ENCODE data around the gene USP54. TPM values are rescaled to one million over a fixed set of nuclear protein-coding genes. Genes with fewer than 3 reads are reported as not detected.

Gene USP54
- total RNA-seq, 1 experiment from 2014 or later: 45.8 TPM

DNA sequence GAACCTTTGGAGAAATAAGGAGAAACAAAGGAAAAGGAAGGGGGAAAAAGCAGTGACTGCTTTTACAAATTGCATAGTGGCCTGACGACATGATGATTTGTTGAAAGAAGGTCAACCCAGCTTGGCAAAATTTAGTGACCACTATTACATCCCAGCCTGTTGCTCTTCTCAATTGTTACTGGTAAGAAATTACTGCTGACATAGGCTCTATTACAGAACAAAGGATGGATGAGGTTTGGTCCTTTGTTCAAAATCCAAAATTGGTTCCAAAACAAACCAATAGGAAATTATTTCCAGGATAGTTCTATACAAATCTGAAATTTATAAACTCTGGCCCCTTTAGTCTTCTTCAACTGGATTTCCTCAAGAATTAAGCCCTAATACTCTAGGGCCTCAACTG lies 39.6 kb downstream of the USP54 start:
- no peak overlapping the region for H3K4me3 ChIP-seq (ENCODE audit: low read depth, low read length)
- H3K4me1 ChIP-seq: no peaks in the 10 kb centered on the region; the same call in none of the 2 replicates
- peaks cover 8% of the 10 kb centered on the region for H3K4me1 Mint-ChIP-seq (ENCODE audit: low read depth, unreplicated experiment)
- H3K27me3 ChIP-seq (replicated peaks; ENCODE audit: control insufficient read depth, insufficient read depth, low read length): no peaks in the 10 kb centered on the region
- no peaks in the 10 kb centered on the region for H3K27me3 Mint-ChIP-seq (ENCODE audit: insufficient read depth, unreplicated experiment)
- H3K36me3 ChIP-seq (ENCODE audit: control insufficient read depth, insufficient read depth, low read length): no peaks in the 10 kb centered on the region
- TF ChIP-seq, protein P1, sequence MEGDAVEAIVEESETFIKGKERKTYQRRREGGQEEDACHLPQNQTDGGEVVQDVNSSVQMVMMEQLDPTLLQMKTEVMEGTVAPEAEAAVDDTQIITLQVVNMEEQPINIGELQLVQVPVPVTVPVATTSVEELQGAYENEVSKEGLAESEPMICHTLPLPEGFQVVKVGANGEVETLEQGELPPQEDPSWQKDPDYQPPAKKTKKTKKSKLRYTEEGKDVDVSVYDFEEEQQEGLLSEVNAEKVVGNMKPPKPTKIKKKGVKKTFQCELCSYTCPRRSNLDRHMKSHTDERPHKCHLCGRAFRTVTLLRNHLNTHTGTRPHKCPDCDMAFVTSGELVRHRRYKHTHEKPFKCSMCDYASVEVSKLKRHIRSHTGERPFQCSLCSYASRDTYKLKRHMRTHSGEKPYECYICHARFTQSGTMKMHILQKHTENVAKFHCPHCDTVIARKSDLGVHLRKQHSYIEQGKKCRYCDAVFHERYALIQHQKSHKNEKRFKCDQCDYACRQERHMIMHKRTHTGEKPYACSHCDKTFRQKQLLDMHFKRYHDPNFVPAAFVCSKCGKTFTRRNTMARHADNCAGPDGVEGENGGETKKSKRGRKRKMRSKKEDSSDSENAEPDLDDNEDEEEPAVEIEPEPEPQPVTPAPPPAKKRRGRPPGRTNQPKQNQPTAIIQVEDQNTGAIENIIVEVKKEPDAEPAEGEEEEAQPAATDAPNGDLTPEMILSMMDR (IDR thresholded peaks at IDR 0.05; ENCODE audit: insufficient read depth in 1 of 2, low read depth in 1 of 2, low read length in 1 of 2, severe bottlenecking in 1 of 2, unreplicated experiment in 1 of 2): no peak
- no peaks in the 10 kb centered on the region for H3K9me3 Mint-ChIP-seq (ENCODE audit: unreplicated experiment)
- CTCF ChIA-PET: no interaction called here
- H3K4me3 Mint-ChIP-seq (ENCODE audit: unreplicated experiment): no peak overlapping the region
- no peak for DNase-seq
- BruUV-seq (replicated peaks): no TSS peak
- no peak overlapping the region for H3K27ac Mint-ChIP-seq (ENCODE audit: unreplicated experiment)
- no peaks in the 10 kb centered on the region for H3K9me3 ChIP-seq
- POLR2A ChIA-PET: interaction anchor here (0.6 kb wide), 1 partner anchor 986 kb away, joined by 3 read pairs; no protein-coding TSS in a partner anchor
- intact Hi-C loops (cut with micrococcal nuclease; ENCODE audit: unreplicated experiment): no loop called here
- H3K36me3 Mint-ChIP-seq (ENCODE audit: insufficient read depth, unreplicated experiment): no peaks in the 10 kb centered on the region

DNA sequence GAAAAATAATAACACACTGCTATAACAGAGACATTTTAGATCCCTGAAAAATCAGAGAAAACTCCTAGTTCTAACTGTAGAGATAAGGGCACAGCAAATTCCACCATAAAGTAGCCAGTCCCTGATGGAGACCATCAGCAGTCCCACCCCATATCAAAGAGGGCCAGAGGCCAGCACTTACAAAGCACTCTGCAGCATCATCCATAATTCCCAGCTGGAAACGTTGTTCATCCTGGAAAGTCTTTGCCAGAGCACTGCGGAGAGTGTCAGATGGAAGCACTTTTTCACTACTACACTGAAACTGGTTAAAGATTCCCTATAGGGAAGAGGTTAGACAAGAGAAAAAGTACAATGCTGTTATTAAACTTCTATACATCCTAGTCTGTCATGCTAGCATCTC lies 45.8 kb downstream of the USP54 start:
- Mint-ChIP-seq H3K27me3 (ENCODE audit: insufficient read depth, unreplicated experiment) (no peaks in the 10 kb centered on the region), H3K36me3 (ENCODE audit: insufficient read depth, unreplicated experiment) (peaks cover 7% of the 10 kb centered on the region), H3K9me3 (ENCODE audit: unreplicated experiment) (no peaks in the 10 kb centered on the region), H3K4me1 (ENCODE audit: low read depth, unreplicated experiment) (no peaks in the 10 kb centered on the region), H3K27ac (ENCODE audit: unreplicated experiment) (no peak overlapping the region), H3K4me3 (ENCODE audit: unreplicated experiment) (no peak overlapping the region)
- Histone ChIP-seq H3K9me3 (no peaks in the 10 kb centered on the region), H3K36me3 (ENCODE audit: control insufficient read depth, insufficient read depth, low read length) (no peaks in the 10 kb centered on the region; the same call in 1 of the 2 replicates), H3K4me1 (no peaks in the 10 kb centered on the region), H3K4me3 (ENCODE audit: low read depth, low read length) (no peak overlapping the region), H3K27me3 (replicated peaks; ENCODE audit: control insufficient read depth, insufficient read depth, low read length) (no peaks in the 10 kb centered on the region)
- ChIA-PET POLR2A (no interaction called here), CTCF (no interaction called here)
- no TSS peak for BruUV-seq (replicated peaks)
- no peak for DNase-seq
- TF ChIP-seq, protein P1 (IDR thresholded peaks at IDR 0.05; ENCODE audit: insufficient read depth in 1 of 2, low read depth in 1 of 2, low read length in 1 of 2, severe bottlenecking in 1 of 2, unreplicated experiment in 1 of 2): no peak
- intact Hi-C loops (cut with micrococcal nuclease; ENCODE audit: unreplicated experiment): no loop called here

DNA sequence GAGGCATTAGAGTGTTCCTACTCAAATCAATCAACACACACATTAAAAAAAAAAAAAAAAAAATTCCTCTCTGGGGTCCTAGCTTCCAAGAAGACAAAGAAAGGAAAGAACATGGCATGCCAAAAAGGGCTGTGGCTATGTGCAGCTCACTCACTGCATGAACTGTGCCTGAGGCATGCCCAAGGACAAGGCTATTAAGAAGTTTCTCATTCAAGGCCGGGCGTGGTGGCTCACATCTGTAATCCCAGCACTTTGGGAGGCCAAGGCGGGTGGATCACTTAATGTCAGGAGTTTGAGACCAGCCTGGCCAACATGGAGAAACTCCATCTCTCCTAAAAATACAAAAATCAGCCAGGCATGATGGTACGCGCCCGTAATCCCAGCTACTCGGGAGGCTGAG lies 53.4 kb downstream of the USP54 start:
- ChIA-PET POLR2A (no interaction called here), CTCF (no interaction called here)
- H3K27ac Mint-ChIP-seq (ENCODE audit: unreplicated experiment): no peak overlapping the region
- no peaks in the 10 kb centered on the region for H3K27me3 ChIP-seq (replicated peaks; ENCODE audit: control insufficient read depth, insufficient read depth, low read length)
- no peak for DNase-seq
- H3K4me1 ChIP-seq: peaks cover 8% of the 10 kb centered on the region; the same call in 1 of the 2 replicates
- intact Hi-C loops (cut with micrococcal nuclease; ENCODE audit: unreplicated experiment): no loop called here
- no peak overlapping the region for H3K4me3 ChIP-seq (ENCODE audit: low read depth, low read length)
- BruUV-seq (replicated peaks): no TSS peak
- H3K9me3 ChIP-seq: no peaks in the 10 kb centered on the region
- TF ChIP-seq, protein P1 (IDR thresholded peaks at IDR 0.05; ENCODE audit: insufficient read depth in 1 of 2, low read depth in 1 of 2, low read length in 1 of 2, severe bottlenecking in 1 of 2, unreplicated experiment in 1 of 2): no peak
- no peaks in the 10 kb centered on the region for H3K9me3 Mint-ChIP-seq (ENCODE audit: unreplicated experiment)
- no peaks in the 10 kb centered on the region for H3K27me3 Mint-ChIP-seq (ENCODE audit: insufficient read depth, unreplicated experiment)
- H3K4me1 Mint-ChIP-seq (ENCODE audit: low read depth, unreplicated experiment): peaks cover 8% of the 10 kb centered on the region
- H3K36me3 ChIP-seq (ENCODE audit: control insufficient read depth, insufficient read depth, low read length): no peaks in the 10 kb centered on the region; the same call in 1 of the 2 replicates
- no peak overlapping the region for H3K4me3 Mint-ChIP-seq (ENCODE audit: unreplicated experiment)
- H3K36me3 Mint-ChIP-seq (ENCODE audit: insufficient read depth, unreplicated experiment): peaks cover 26% of the 10 kb centered on the region

All from Caco-2 (cell line).